ENCODE measurements around the gene SPAG9. TPM values are rescaled to one million over a fixed set of nuclear protein-coding genes. Genes with fewer than 3 reads are reported as not detected.

The SPAG9 gene
- total and polyA plus RNA-seq, 2 experiments from 2014 or later = 12.1 to 66.2 TPM

DNA sequence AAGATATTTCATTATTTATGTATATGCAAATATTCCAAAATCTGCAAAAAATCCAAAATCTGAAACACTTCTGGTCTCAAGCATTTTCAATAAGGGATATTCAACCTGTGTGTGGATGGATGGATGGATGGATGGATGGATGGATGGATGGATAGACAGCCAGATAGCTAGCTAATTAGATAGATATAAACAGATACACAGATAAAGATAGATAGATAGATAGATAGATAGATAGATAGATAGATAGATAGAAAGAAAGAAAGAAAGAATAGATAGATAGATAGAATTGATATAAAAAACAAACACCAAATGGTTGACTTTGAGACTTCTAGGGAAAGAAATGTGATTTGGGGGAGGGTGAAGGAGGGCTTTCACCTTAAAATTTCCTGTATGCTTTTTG lies 139.4 kb downstream of the SPAG9 start:
- no peaks in the 10 kb centered on the region for H3K4me1 ChIP-seq (ENCODE audit: low read depth)
- H3K36me3 ChIP-seq = peaks cover 42% of the 10 kb centered on the region
- H3K4me3 ChIP-seq = no peak overlapping the region
- TF ChIP-seq, protein P1, sequence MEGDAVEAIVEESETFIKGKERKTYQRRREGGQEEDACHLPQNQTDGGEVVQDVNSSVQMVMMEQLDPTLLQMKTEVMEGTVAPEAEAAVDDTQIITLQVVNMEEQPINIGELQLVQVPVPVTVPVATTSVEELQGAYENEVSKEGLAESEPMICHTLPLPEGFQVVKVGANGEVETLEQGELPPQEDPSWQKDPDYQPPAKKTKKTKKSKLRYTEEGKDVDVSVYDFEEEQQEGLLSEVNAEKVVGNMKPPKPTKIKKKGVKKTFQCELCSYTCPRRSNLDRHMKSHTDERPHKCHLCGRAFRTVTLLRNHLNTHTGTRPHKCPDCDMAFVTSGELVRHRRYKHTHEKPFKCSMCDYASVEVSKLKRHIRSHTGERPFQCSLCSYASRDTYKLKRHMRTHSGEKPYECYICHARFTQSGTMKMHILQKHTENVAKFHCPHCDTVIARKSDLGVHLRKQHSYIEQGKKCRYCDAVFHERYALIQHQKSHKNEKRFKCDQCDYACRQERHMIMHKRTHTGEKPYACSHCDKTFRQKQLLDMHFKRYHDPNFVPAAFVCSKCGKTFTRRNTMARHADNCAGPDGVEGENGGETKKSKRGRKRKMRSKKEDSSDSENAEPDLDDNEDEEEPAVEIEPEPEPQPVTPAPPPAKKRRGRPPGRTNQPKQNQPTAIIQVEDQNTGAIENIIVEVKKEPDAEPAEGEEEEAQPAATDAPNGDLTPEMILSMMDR (IDR thresholded peaks at IDR 0.05; ENCODE audit: low read depth, low read length) = no peak
- H3K27me3 ChIP-seq = no peaks in the 10 kb centered on the region
- no peak for DNase-seq (ENCODE audit: low read depth in 1 of 2, low spot score in 1 of 2)
- no peaks in the 10 kb centered on the region for H3K9me3 ChIP-seq (ENCODE audit: low read depth)
- no peak overlapping the region for H3K27ac ChIP-seq

DNA sequence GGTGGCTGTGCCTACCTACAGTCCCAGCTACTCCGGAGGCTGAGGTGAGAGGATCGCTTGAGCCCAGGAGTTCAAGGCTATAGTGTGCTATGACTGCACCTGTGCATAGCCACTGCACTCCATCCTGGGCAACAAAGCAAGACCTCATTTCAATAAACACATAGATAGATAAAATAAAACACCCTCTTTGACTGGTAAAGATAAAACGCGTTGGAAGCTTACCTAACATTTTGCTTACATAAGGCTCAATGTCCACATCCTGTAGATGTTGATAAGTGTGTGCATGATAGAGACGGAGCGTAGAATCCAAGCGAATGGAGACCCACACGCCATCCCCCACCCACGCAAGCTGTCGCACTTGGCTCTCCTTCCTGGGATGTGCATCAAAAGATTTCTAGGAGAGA lies 141.1 kb downstream of the SPAG9 start:
- H3K27me3 ChIP-seq = no peaks in the 10 kb centered on the region
- H3K4me1 ChIP-seq (ENCODE audit: low read depth) = no peaks in the 10 kb centered on the region
- H3K9me3 ChIP-seq (ENCODE audit: low read depth) = no peaks in the 10 kb centered on the region
- no peak overlapping the region for H3K4me3 ChIP-seq
- peaks cover 31% of the 10 kb centered on the region for H3K36me3 ChIP-seq
- no peak overlapping the region for H3K27ac ChIP-seq
- DNase-seq (ENCODE audit: low read depth in 1 of 2, low spot score in 1 of 2) = no peak
- TF ChIP-seq, protein P1 (IDR thresholded peaks at IDR 0.05; ENCODE audit: low read depth, low read length) = no peak

DNA sequence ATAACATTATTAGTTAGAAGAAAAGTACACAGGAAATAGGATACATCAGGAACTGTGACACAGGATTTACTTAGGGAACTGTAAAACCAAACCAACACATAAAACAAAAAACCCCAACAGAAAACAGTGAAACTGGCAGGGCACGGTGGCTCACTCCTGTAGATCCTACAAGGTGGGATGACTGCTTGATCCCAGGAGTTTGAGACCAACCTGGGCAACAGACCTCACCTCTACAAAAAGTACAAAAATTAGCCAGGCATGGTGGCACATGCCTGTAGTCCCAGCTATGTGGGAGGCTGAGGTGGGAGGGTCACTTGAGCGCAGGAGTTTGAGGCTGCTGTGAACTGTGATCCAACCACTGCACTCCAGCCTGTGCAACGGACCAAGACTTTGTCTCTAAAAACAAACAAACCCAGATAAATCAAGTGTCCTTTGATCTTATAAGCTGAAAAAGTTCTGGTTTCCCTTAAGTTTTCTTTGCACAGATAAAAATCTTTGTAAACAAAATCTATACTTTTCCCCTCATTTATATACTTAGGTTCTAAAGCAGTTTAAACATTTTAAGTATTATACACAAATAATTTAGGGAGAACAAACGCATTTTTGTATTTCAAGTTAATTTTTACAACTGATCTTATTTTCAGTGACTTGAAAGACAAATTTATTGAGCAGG lies 143.0 kb downstream of the SPAG9 start:
- H3K4me3 ChIP-seq = no peak overlapping the region
- DNase-seq (ENCODE audit: low read depth in 1 of 2, low spot score in 1 of 2) = no peak

DNA sequence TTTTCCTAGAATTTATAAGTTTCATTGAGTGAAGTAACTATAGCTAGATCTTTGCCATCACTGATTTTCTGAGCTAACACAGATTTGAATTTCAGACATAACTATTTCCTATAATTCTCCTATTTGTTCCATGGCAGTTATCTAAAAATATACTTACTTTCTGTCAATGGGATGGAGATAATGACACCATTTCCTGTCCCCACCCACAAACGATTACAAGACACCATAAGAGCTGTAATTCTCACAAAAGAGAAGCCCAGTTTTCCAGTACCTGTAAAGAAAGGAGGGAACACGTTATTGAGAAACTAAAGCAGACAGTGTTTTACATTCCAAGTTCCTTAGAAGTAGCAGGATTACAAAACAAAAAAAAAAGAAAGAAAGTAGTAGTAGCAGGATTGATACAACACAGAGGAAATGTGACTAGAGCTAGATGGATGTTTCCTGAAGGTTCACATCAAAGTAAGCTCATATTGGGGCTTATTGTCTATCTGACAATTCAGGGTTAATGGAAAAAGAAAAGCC lies 143.7 kb downstream of the SPAG9 start:
- Histone ChIP-seq H3K36me3 (peaks cover 27% of the 10 kb centered on the region), H3K27ac (no peak overlapping the region)
- TF ChIP-seq, protein P1 (IDR thresholded peaks at IDR 0.05; ENCODE audit: low read depth, low read length) = no peak

More for the DNA sequence above, 143.0 kb downstream of the SPAG9 start:
- Histone ChIP-seq H3K27ac (no peak overlapping the region), H3K36me3 (peaks cover 27% of the 10 kb centered on the region), H3K4me1 (ENCODE audit: low read depth) (no peaks in the 10 kb centered on the region), H3K27me3 (no peaks in the 10 kb centered on the region), H3K9me3 (ENCODE audit: low read depth) (no peaks in the 10 kb centered on the region)
- TF ChIP-seq, protein P1 (IDR thresholded peaks at IDR 0.05; ENCODE audit: low read depth, low read length) = no peak

DNA sequence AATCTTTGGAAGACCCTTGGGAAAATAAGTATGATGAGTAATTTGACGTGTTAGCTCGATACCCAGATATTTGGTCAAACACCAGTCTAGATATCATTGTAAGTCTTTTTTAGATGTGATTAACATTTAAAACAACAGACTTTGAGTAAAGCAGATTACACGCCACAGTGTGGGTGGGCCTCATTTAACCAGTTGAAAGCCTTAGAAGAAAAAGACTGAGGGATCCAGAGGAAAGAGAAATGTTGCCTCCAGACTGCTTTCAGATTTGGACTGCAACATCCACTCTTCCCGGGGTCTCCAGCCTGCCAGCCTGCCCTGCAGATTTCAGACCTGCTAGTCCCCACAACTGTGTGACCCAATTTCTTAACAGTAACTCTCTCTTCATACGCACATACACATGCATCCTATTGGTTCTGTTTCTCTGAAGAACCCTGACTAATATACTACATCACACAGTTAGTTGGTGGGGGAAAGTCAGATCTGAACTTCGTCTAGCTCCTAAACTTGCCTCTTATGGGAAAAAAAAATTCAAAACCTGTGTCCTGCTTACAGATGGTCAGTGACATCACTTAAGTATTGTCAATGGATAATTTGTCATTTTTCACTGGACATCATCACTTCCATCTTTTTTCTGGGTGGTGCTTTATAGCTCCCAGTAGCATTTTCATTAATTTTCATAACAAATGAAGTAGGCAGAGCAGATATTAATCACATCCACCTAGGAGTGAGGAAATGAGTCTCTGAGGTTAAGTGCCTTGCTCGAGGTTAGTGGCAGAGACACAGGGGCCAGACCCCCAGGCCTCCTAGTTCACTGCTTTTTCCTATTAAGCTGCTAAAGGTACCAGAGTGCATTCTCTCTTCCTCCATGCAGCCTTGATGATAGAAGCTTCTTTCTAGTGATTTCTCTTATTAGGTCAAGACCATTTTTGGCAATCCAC lies 146.8 kb downstream of the SPAG9 start:
- H3K27ac ChIP-seq = no peak overlapping the region
- no peak overlapping the region for H3K4me3 ChIP-seq
- no peaks in the 10 kb centered on the region for H3K9me3 ChIP-seq (ENCODE audit: low read depth)
- DNase-seq (ENCODE audit: low read depth in 1 of 2, low spot score in 1 of 2) = no peak
- TF ChIP-seq, protein P1 (IDR thresholded peaks at IDR 0.05; ENCODE audit: low read depth, low read length) = no peak
- no peaks in the 10 kb centered on the region for H3K27me3 ChIP-seq
- H3K4me1 ChIP-seq (ENCODE audit: low read depth) = no peaks in the 10 kb centered on the region
- H3K36me3 ChIP-seq = peaks cover 24% of the 10 kb centered on the region

More for the DNA sequence above, 143.7 kb downstream of the SPAG9 start:
- Histone ChIP-seq H3K27me3 (no peaks in the 10 kb centered on the region), H3K4me1 (ENCODE audit: low read depth) (no peaks in the 10 kb centered on the region), H3K4me3 (no peak overlapping the region), H3K9me3 (ENCODE audit: low read depth) (no peaks in the 10 kb centered on the region)
- no peak for DNase-seq (ENCODE audit: low read depth in 1 of 2, low spot score in 1 of 2)
